Thyroid gland (tissue), 4 donors: ENCODE measurements around the gene GATAD2A.

ENCODE experiments used
- POLR2A ChIP-seq, 2 donors: fragments of 450-650 bp; IDR thresholded peaks; one replicate each; pipeline ENCODE4 v1.6.1; 2017; ENCODE audit warnings: antibody characterized with exemption in 2 of 2, mild to moderate bottlenecking in 2 of 2, moderate library complexity in 1 of 2
- TF ChIP-seq, protein P1 (sequence below), 6 experiments: fragments of 200-600 bp in 3 of 6; fragments of 450-650 bp in 3 of 6; sonication (generic) in 3 of 6; IDR thresholded peaks; one replicate each; pipeline ENCODE4 v1.5.1; 2016 to 2019; ENCODE audit warnings: antibody characterized with exemption in 6 of 6, mild to moderate bottlenecking in 2 of 6, inconsistent platforms in 1 of 6, moderate library complexity in 1 of 6

DNA sequence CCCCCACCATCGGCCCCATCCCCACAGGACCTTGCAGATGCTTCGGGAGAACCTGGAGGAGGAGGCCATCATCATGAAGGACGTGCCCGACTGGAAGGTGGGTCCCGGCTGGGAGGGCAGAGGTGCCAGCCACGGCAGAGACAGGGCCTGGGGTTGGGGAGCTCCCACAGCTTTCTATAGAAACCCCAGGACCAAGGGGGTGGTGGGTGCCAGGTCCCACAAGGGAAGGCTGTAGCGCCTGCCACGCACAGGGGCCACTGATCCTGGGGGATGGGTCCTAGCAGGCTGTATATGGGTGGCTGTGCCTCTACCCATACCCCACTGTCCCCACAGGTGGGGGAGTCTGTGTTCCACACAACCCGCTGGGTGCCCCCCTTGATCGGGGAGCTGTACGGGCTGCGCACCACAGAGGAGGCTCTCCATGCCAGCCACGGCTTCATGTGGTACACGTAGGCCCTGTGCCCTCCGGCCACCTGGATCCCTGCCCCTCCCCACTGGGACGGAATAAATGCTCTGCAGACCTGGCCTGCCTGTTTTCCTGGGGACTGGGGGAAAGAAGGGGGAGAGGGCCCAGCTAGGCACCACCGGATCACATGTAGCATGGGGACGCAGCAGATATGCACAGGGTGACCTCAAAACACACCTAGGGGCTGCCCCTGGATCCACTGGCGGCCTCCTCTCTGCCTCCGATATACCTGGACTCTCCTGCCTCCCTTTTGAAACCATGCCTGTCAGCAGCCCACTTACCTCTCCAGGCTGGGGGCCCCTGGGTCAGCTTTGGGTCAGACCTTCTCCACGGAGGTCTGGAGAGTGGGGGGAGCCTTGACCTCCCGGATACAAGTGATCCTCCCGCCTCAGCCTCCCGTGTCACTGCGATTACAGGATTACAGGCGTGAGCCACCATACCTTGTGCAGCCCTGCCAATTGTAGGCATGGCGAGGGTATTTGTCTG lies 122.5 kb downstream of the GATAD2A start:
- TF ChIP-seq, protein P1, sequence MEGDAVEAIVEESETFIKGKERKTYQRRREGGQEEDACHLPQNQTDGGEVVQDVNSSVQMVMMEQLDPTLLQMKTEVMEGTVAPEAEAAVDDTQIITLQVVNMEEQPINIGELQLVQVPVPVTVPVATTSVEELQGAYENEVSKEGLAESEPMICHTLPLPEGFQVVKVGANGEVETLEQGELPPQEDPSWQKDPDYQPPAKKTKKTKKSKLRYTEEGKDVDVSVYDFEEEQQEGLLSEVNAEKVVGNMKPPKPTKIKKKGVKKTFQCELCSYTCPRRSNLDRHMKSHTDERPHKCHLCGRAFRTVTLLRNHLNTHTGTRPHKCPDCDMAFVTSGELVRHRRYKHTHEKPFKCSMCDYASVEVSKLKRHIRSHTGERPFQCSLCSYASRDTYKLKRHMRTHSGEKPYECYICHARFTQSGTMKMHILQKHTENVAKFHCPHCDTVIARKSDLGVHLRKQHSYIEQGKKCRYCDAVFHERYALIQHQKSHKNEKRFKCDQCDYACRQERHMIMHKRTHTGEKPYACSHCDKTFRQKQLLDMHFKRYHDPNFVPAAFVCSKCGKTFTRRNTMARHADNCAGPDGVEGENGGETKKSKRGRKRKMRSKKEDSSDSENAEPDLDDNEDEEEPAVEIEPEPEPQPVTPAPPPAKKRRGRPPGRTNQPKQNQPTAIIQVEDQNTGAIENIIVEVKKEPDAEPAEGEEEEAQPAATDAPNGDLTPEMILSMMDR (IDR thresholded peaks at IDR 0.05) = no peak
- no peak for TF ChIP-seq POLR2A (IDR thresholded peaks at IDR 0.05)
